Liver (tissue), 9 donors: ENCODE measurements around the gene GPR141. TPM values are rescaled to one million over a fixed set of nuclear protein-coding genes. Genes with fewer than 3 reads are reported as not detected.

Experiments
- DNase-seq: peaks from one replicate; pipeline ENCODE4 v3.0.0-alpha.2; 2017; ENCODE audit warnings: low spot score
- H3K27ac ChIP-seq, 2 donors: one replicate each; pipeline ENCODE4 v1.7.0; 2013; ENCODE audit warnings: inconsistent platforms in 2 of 2, low read length in 2 of 2, control low read depth in 1 of 2, low read depth in 1 of 2, mild to moderate bottlenecking in 1 of 2
- H3K27me3 ChIP-seq, 4 donors: one replicate each; pipeline versions ENCODE4 v1.6.1 to v1.7.0; 2013; ENCODE audit warnings: low read length in 3 of 4, inconsistent platforms in 1 of 4, mild to moderate bottlenecking in 1 of 4, moderate library complexity in 1 of 4; ENCODE audit not compliant: control insufficient read depth in 4 of 4, insufficient read depth in 4 of 4
- H3K36me3 ChIP-seq, 4 donors: one replicate each; pipeline versions ENCODE4 v1.6.1 to v1.7.0; 2013; ENCODE audit warnings: low read length in 3 of 4, mild to moderate bottlenecking in 3 of 4, low read depth in 1 of 4, moderate library complexity in 1 of 4; ENCODE audit not compliant: control insufficient read depth in 4 of 4, insufficient read depth in 3 of 4
- H3K4me1 ChIP-seq, 4 donors: one replicate each; pipeline versions ENCODE4 v1.6.1 to v1.7.0; 2013; ENCODE audit warnings: low read length in 3 of 4, mild to moderate bottlenecking in 3 of 4, moderate library complexity in 1 of 4; ENCODE audit not compliant: control insufficient read depth in 4 of 4, insufficient read depth in 4 of 4
- H3K4me3 ChIP-seq, 3 donors: one replicate each; pipeline versions ENCODE4 v1.6.1 to v1.7.0; 2013; ENCODE audit warnings: low read length in 3 of 3, control low read depth in 1 of 3, low read depth in 1 of 3, mild to moderate bottlenecking in 1 of 3
- H3K9ac ChIP-seq, 2 donors: one replicate each; pipeline ENCODE4 v1.7.0; 2013; ENCODE audit warnings: low read length in 2 of 2, mild to moderate bottlenecking in 2 of 2, moderate library complexity in 2 of 2, control low read depth in 1 of 2, low read depth in 1 of 2
- H3K9me3 ChIP-seq, 4 donors: one replicate each; pipeline versions ENCODE4 v1.6.1 to v1.7.0; 2013; ENCODE audit warnings: low read length in 3 of 4; ENCODE audit not compliant: control insufficient read depth in 4 of 4
- ATF3 ChIP-seq: IDR thresholded peaks from 2 replicates; pipeline ENCODE4 v1.6.1; 2016; ENCODE audit warnings: antibody characterized with exemption
- CTCF ChIP-seq: fragments of 150-350 bp; IDR thresholded peaks from 2 replicates; pipeline ENCODE4 v1.5.1; 2017; ENCODE audit warnings: improper control_type of control experiment, low read depth, low read length; ENCODE audit not compliant: missing input control
- EGR1 ChIP-seq, 2 donors: IDR thresholded peaks; 2 replicates each; pipeline ENCODE4 v1.6.1; 2016 to 2018; ENCODE audit warnings: antibody characterized with exemption in 2 of 2, low read depth in 2 of 2
- FOXA1 ChIP-seq: IDR thresholded peaks from 2 replicates; pipeline ENCODE4 v1.6.1; 2016; ENCODE audit warnings: antibody characterized with exemption
- FOXA2 ChIP-seq: IDR thresholded peaks from 2 replicates; pipeline ENCODE4 v1.6.1; 2016; ENCODE audit warnings: antibody characterized with exemption
- GABPA ChIP-seq, 2 donors: IDR thresholded peaks in 1 of 2; conservative IDR thresholded peaks in 1 of 2; 2 replicates each; pipeline ENCODE4 v1.6.1; 2016; ENCODE audit warnings: antibody characterized with exemption in 2 of 2, mild to moderate bottlenecking in 1 of 2, moderate library complexity in 1 of 2
- HNF4A ChIP-seq, 2 donors: conservative IDR thresholded peaks; 2 replicates each; pipeline ENCODE4 v1.6.1; 2016; ENCODE audit warnings: antibody characterized with exemption in 2 of 2, mild to moderate bottlenecking in 2 of 2
- HNF4G ChIP-seq: IDR thresholded peaks from 2 replicates; pipeline ENCODE4 v1.6.1; 2016; ENCODE audit warnings: antibody characterized with exemption
- JUND ChIP-seq, 2 donors: IDR thresholded peaks; 2 replicates each; pipeline ENCODE4 v1.6.1; 2016; ENCODE audit warnings: antibody characterized with exemption in 2 of 2
- MAX ChIP-seq: IDR thresholded peaks from 2 replicates; pipeline ENCODE4 v1.6.1; 2016; ENCODE audit warnings: antibody characterized with exemption
- NR2F2 ChIP-seq: IDR thresholded peaks from 2 replicates; pipeline ENCODE4 v1.6.1; 2016; ENCODE audit warnings: antibody characterized with exemption
- RAD21 ChIP-seq, 2 donors: IDR thresholded peaks; 2 replicates each; pipeline ENCODE4 v1.6.1; 2016; ENCODE audit warnings: antibody characterized with exemption in 2 of 2, mild to moderate bottlenecking in 2 of 2
- RXRA ChIP-seq, 2 donors: IDR thresholded peaks; 2 replicates each; pipeline ENCODE4 v1.6.1; 2017 to 2018; ENCODE audit warnings: antibody characterized with exemption in 2 of 2, mild to moderate bottlenecking in 1 of 2
- SP1 ChIP-seq: IDR thresholded peaks from 2 replicates; pipeline ENCODE4 v1.6.1; 2018; ENCODE audit warnings: antibody characterized with exemption, mild to moderate bottlenecking
- TAF1 ChIP-seq: conservative IDR thresholded peaks from 2 replicates; pipeline ENCODE4 v1.6.1; 2016; ENCODE audit warnings: antibody characterized with exemption, mild to moderate bottlenecking
- YY1 ChIP-seq: IDR thresholded peaks from 2 replicates; pipeline ENCODE4 v1.6.1; 2016; ENCODE audit warnings: antibody characterized with exemption, mild to moderate bottlenecking
- WGBS: extraction: QIAGEN DNeasy Blood & Tissue Kit; methylation state at CpG from one replicate; pipeline ENCODE4 v1.1.7; 2013; 5-methylcytosine and 5-hydroxymethylcytosine counted together
- polyA plus RNA-seq, 2 donors: library from polyadenylated mRNA; stranded (reverse) in 1 of 2; unstranded in 1 of 2; fragments of 200-250 nt in 1 of 2; fragments of >200 nt in 1 of 2; fragmentation: Nextera tagmentation in 1 of 2; extraction: Ambion mirVana in 1 of 2; gene quantifications; one replicate each; pipeline versions ENCODE4 v1.2.1 to v1.2.3, GENCODE V29; 2013 to 2015
- total RNA-seq, 2 donors: library from RNA; depleted of rRNA; stranded (reverse); fragments of >200 nt; gene quantifications; one replicate each; pipeline ENCODE4 v1.2.3, GENCODE V29; 2014
- TF ChIP-seq, protein P1 (sequence below): IDR thresholded peaks from 2 replicates; pipeline ENCODE4 v1.6.1; 2016; ENCODE audit warnings: antibody characterized with exemption
- TF ChIP-seq, protein P2 (sequence below): IDR thresholded peaks from 2 replicates; pipeline ENCODE4 v1.6.1; 2016; ENCODE audit warnings: antibody characterized with exemption, mild to moderate bottlenecking
- donor health status: healthy.
- donor health status: healthy.
- donor health status: healthy.
- donor health status: healthy.
- donor health status: healthy.

GPR141 gene
- total and polyA plus RNA-seq, 4 donors, result 0.28 to 2.9 (median 1.4) TPM; not detected in 1

DNA sequence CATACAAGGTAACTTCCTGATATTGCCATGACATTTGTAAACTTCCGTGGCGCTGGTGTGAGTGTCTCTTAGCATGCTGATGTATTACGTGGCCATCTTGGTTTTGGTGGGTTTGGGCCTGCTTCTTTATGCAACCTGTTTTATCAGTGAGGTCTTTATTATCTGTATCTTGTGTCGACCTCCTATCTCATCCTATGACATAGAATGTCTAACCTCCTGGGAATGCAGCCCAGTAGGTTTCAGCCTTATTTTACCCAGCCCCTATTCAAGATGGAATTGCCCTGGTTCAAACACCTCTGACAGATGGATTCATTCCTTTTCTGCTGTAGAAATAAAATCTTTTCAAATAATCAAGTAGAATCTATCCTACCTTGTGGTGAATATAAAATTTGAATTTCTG lies 23.0 kb upstream of the GPR141 start:
- Histone ChIP-seq H3K9ac (no peak overlapping the region), H3K27ac (no peak overlapping the region), H3K27me3 (peaks cover 0 to 2% (median 0%) of the 10 kb centered on the region in 4 donors), H3K4me1 (no peaks in the 10 kb centered on the region), H3K36me3 (no peaks in the 10 kb centered on the region), H3K4me3 (no peak overlapping the region), H3K9me3 (no peaks in the 10 kb centered on the region)
- TF ChIP-seq RXRA (IDR thresholded peaks at IDR 0.05) (no peak), SP1 (no peak), EGR1 (IDR thresholded peaks at IDR 0.05; ENCODE audit: low read depth in 2 of 2) (no peak), YY1 (no peak), HNF4A (conservative IDR thresholded peaks at IDR 0.05) (no peak), RAD21 (IDR thresholded peaks at IDR 0.05) (no peak), CTCF (no peak), ATF3 (no peak), NR2F2 (no peak), FOXA2 (no peak), MAX (no peak), HNF4G (no peak), TAF1 (no peak), FOXA1 (no peak), GABPA (IDR thresholded peaks at IDR 0.05 in 1 of 2, conservative IDR thresholded peaks at IDR 0.05 in 1 of 2) (no peak), JUND (IDR thresholded peaks at IDR 0.05) (no peak)
- TF ChIP-seq, protein P1, sequence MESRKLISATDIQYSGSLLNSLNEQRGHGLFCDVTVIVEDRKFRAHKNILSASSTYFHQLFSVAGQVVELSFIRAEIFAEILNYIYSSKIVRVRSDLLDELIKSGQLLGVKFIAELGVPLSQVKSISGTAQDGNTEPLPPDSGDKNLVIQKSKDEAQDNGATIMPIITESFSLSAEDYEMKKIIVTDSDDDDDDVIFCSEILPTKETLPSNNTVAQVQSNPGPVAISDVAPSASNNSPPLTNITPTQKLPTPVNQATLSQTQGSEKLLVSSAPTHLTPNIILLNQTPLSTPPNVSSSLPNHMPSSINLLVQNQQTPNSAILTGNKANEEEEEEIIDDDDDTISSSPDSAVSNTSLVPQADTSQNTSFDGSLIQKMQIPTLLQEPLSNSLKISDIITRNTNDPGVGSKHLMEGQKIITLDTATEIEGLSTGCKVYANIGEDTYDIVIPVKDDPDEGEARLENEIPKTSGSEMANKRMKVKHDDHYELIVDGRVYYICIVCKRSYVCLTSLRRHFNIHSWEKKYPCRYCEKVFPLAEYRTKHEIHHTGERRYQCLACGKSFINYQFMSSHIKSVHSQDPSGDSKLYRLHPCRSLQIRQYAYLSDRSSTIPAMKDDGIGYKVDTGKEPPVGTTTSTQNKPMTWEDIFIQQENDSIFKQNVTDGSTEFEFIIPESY, result no peak
- TF ChIP-seq, protein P2, sequence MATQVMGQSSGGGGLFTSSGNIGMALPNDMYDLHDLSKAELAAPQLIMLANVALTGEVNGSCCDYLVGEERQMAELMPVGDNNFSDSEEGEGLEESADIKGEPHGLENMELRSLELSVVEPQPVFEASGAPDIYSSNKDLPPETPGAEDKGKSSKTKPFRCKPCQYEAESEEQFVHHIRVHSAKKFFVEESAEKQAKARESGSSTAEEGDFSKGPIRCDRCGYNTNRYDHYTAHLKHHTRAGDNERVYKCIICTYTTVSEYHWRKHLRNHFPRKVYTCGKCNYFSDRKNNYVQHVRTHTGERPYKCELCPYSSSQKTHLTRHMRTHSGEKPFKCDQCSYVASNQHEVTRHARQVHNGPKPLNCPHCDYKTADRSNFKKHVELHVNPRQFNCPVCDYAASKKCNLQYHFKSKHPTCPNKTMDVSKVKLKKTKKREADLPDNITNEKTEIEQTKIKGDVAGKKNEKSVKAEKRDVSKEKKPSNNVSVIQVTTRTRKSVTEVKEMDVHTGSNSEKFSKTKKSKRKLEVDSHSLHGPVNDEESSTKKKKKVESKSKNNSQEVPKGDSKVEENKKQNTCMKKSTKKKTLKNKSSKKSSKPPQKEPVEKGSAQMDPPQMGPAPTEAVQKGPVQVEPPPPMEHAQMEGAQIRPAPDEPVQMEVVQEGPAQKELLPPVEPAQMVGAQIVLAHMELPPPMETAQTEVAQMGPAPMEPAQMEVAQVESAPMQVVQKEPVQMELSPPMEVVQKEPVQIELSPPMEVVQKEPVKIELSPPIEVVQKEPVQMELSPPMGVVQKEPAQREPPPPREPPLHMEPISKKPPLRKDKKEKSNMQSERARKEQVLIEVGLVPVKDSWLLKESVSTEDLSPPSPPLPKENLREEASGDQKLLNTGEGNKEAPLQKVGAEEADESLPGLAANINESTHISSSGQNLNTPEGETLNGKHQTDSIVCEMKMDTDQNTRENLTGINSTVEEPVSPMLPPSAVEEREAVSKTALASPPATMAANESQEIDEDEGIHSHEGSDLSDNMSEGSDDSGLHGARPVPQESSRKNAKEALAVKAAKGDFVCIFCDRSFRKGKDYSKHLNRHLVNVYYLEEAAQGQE, result no peak
- WGBS, result 80% methylated on average over 4 of the region's 4 CpGs
- no peak for DNase-seq
